Stimulated activated CD8-positive, alpha-beta memory T cell treated with anti-CD3 and anti-CD28 coated beads, Interleukin-7, amount 100 ng/mL, for 1 hour (primary cell): Measurements from ENCODE around the gene TTC12.
"Not testable (repeated sequence)": the region's sequence is repeated elsewhere in the genome, so short reads cannot be mapped to it uniquely, and the experiment has no call there.

Source experiments
- DNase-seq, 2 donors: peaks; one replicate each; pipeline ENCODE4 v3.0.0-alpha.2; 2020; ENCODE audit warnings: low read depth in 2 of 2

Gene TTC12

DNA sequence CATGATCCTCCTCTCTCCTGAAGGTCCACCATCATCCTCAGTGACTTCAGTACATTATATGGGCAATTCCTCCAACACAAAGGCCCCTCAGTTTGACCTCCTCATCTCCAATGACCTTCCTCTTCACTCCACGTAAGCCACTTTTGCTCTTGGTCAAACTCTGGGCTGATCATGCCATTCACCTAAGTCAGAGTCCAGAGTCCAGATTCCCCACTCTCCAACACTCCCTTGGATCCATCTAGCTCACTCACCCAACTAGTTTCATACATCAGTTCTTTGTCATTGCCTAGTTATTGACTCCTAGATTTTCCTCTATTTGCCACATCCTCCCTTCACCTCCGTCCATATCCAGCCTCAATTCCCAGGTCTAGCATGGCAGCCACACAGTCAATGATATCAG, 30.5 kb upstream of the TTC12 start:
- DNase-seq, result no peak

DNA sequence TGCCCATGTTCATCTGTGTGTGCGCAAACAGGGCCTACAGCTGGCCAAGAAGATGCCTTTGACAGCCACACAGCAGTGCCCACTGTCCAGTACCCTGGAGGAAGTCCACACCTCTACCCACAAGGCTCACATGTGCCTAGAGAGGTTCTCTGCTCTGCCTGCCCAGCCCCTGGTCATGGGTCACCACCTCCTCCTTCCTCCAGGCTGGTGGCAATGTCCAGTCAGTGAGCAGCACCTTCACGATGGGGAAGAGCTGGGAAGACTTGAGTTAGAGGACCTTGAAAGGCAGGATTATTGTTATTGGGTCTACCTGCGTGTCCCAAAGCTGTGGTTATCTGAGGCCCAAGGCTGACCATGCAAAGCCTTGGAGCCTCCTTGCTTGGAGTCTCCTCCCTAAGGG, 28.4 kb upstream of the TTC12 start:
- no peak for DNase-seq

DNA sequence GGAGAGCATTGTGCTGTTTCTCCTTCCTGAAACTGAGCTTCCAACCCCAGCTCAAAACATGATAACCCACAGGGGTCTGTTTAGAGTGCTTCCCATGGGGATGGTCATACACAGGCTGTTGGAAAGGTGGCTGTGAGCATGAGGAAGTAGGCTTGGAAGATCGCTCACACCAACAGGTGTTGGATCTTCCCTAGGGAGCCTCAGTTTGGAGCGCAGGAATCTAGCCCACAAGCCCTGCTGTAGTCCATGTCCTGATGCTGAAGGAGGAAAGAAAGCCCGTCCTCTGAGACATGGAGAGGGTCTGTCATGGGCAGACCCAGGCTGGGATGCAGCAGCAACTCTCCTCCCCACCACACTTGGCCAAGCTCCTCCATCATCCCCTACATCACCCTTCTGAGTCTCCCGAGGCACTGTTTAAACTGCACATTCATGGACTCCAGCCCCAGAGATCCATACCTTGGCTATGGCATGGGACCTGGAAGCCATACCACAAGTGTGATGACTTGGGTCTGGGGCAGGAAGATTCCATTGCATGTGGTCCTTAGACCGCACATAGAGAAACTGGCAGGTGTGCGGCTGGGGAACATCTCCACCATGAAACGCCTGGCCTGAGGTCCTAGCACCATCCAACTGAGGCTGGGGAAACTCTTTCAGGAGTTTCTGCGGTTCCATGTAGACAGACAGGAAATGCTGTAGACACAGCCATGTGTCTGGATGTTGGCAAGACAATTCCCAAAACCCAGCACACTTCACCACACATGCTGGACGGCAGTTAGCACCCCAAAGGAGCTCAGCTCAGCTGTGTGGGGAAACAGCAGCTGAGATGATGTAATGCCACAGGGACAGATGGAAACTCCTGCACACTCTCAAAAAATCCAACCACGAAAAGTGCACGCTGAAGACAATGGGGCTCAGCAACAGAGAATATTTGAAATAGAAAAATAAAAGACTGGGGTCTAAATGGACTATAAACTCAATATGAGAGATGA, 27.6 kb upstream of the TTC12 start:
- DNase-seq, result no peak

DNA sequence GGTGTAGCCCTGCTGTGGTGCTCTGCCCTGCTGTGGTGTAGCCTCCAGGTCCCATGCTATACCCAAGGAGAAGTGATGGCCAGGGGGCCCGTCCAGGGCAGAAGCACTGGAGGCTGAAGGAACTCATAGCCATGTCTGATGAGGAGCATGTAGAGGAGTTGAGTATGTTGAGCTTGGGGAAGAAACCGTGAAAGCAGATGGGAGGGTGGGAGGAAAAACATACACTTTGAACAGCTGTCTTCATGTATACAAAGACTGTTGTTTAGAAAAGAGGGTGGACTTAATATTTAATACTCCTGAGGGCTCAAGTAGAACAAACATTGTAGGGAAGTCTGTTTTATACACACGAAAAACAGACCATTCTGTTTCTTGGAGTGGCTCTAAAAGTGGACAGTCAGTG, 26.6 kb upstream of the TTC12 start:
- DNase-seq, result no peak

DNA sequence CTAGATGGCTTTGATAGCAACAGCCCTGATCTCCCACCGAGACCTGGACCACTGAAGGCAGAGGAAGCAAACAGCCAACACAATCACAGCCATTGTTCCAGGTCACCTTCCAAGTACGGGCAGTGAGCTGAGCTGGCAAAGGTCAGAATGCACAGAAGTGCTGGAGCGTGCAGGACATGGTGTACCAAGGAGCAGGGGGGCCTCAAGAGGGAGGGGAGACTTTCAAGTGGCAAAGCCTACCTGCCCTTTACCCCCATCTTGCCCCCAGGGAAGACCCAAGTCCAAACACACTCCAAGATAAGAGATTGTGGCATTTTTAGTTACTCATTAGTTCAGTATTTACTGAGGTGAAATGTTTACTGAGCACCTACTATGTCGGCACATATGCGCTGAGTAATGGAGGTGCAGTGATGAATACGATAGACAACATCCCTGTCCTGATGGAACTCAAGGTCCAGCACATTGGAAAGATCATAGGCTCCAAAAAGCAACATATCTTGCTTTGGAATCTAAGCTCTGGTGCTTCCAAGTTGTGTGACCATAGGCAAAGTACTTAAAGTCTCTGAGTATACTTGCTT, 26.0 kb upstream of the TTC12 start:
- DNase-seq, result no peak

DNA sequence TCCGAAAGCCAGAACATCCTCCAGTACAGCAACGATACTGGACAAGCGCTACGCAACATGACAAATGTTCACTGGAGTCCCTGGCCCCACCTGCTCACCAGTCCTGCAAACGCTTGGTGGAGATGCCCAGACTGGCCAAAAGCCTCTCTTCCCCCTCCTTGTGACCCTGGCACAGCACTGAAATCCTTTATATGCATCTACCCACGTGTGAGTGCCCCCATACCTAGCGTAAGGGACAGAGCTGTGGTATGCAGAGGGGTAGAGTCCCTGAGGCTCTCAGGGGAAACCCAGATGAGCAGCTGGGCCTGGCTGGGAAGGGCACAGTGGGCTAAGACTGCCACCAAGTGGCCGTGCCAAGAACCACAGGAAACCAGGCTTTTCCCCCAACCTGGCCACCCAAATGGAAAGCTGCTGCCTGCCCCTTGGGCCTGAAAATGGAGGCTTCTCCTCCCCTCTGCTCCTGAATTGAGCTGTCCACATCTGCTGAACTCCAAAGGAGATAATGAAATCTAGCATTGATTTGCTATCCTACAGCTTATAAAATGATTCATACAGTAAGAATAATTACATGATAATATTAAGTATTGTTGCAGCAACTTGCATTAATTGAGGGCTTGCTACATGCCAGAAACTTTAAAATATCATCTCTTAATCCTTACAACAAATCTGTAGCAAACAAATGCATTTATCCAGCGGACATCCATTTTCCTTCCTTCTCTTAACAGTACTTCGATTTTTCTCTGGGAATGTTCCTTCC, 24.8 kb upstream of the TTC12 start:
- peak in 1 of 2 donors; percentile 35 for DNase-seq

DNA sequence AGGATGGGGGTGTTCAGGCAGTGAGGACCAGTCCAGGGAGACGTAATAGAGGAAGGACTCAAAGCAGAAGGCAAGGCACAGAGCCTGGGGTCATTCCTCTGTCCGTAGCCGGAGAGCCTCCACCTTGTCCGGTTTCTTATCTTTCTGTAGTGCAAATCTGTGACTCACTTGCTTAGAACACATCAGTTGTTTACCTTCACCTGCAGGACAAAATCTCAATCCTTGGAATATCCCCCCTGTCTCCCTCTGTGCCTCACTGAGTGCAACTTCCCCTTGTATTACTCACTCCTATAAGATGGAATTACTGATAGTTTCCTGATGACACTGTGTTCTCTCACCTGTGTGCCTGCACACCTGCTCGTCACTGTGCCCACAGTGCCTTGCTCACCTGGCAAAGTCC, 20.4 kb upstream of the TTC12 start:
- DNase-seq, result no peak

DNA sequence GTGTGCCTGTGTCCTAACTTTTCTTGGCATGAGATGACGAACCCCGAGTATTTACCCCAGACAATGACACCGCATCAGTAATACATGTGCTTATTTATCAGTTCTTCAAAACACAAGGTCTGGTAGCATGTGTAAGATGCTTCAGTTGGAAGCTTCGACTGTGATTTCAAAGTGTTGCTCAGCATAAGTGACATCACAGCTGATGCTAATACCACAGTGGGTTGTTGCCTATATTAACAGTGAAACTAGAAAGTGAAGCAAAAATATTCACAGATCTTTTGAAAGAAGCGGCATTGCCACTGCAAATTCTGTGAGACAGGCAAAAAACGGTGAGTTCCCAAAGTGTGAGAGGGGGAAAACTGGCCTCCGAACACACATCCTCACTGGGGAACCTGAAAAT, 18.4 kb upstream of the TTC12 start:
- DNase-seq, result no peak

DNA sequence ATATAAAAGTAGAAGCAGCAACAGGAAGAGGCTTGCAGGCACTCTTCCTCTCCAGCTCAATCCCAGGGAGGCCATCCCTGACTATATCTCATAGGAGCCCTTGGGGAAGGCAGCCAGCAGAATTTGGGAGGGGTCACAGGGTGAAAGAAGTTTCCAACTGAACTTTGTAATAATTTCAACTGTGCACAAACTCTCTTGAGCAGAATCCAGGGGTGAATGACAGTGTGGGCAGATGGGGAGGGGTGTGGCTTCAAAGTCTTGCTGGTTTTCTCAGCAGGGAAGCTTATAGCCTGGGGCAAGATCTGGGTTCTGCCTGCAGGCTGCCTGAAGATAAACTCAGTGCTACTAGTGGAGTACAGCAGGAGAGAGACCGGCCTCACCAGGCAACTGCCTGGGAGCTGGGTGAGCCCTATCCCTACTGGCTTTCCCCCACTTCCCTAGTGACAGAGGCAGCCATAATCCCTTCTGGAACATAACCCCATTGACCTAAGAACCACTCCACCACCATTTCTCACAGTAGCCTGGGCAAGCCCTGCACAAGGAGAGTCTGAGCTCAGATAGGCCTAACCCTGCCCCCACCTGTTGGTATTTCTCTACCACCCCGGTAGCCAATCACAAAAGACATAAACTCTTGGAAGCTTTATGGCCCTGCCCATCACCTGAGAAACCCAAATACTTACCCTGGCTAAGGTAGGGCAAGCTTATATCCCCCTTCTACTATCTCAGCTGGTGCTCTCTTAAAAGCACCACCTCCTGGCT, 17.8 kb upstream of the TTC12 start:
- no peak for DNase-seq

DNA sequence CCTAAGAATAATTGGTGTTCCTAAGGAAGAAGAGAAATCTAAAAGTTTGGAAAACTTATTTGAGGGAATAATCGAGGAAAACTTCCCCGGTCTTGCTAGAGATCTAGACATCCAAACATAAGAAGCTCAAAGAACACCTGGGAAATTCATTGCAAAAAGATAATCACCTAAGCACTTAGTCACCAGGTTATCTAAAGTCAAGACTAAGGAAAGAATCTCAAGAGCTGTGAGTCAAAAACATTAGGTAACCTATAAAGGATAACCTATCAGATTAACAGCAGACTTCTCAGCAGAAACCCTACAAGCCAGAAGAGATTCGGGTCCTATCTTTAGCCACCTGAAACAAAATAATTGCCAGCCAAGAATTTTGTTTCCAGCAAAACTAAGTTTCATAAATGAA, 15.9 kb upstream of the TTC12 start:
- not testable (repeated sequence) for DNase-seq

DNA sequence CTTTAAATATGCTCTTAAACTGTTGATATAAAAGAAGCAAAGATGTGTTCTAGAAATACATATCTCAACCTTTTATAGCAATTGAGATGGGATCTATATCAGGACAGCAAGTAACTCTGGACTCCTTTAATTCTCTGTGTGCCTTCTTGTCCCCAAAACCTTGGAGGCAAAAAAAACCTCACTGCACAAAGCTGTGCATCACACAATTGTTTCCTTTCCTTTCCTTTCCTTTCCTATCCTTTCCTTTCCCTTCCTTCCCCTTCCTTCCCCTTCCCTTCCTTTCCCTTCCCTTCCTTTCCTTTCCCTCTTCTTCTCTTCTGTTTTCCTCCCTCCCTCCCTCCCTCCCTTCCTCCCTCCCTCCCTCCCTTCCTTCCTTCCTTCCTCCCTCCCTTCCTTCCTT, 9.5 kb upstream of the TTC12 start:
- DNase-seq, result no peak

DNA sequence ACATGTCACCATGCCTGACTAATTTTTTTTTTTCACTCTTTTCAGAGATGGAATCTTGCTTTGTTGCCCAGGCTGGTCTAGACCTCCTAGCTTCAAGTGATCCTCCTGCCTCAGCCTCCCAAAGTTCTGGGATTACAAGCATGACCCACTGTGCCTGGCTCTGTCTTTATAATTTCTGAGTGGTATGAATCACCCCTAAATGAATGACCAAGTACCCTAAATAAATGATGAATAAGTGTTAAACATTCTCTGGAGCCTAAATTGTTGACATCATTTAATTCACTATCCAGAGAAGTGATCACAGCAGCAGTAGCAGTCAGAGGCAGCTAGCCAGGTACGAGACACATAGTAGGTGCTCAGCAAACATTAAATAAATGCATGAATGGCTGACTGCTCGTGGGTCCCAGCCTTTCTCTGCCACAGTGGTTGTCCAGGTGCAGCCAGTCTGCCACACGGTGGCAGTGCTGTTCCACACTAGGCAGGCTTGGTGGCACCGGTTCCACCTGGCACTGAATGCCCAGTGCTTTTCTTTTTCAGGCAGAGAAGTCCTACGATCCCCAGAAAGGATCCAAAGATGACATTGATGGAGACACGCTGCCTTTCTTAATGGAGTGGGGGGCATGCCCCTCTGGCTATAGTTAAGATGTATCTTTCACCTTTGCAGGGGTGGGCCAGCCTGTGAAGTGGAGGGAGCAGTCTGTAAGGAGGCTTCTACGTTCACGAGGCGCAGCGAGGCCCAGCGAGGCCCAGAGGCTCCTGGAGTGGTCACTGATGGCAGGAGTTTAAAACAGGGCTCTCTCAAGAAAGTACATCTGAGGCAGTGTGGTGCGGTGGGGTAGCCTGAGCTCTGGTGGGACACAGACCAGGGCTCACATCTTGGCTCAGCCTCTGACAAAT, 8.7 kb upstream of the TTC12 start:
- peak; percentile 24 to 46 for DNase-seq

DNA sequence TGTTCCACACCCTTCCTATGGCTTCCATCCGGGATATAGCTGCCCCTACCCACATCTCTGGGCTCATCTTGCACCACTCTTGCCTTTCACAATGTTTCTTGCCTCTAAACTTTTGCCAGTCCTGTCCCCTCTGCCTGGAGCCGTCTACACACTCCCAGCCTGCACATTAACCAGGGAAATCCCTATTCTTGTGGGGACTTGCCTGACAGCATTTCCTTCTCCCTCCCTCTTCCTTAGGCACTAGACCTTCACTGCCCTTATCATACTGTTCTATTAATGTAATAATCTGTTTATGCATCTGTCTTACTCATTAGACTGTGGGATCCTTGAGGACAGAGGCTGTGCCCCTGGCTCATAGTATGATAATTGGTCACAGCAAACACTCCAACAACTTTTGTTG, 5.8 kb upstream of the TTC12 start:
- DNase-seq, result no peak

DNA sequence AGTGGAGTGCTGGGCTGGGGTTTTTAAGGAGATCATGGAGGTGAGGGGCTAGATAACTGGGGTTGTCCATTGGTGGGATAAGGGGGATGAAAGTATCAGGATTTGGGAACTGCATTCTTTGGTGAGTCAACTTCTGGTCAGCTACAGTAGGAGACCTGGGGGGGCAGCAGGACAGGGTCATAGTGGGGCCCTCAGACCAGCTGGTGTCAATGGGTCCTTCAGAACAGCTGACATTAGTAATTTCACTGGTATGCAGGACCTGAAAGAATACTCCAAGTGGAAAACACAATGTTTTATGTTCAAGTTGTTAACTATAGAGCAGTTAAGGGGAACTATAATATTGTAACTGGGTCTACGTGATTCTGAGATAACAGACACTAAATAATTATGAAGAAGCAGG, 2.8 kb upstream of the TTC12 start:
- no peak for DNase-seq

DNA sequence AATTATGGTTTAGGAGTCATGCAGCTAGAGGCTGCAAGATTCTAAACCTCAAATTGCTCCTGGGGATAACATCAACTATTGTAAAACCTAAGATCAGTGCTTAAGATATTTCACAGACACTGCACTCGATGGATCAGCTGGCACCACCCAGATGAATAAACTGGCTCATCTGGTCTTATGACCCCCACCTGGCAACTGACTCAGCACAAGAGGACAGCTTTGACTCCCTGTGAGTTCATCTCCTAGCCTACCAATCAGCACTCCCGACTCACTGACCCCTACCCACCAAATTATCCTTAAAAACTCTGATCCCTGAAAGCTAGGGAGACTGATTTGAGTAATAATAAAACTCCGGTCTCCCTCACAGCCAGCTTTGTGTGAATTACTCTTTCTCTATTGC, 782 bp upstream of the TTC12 start:
- no peak for DNase-seq

DNA sequence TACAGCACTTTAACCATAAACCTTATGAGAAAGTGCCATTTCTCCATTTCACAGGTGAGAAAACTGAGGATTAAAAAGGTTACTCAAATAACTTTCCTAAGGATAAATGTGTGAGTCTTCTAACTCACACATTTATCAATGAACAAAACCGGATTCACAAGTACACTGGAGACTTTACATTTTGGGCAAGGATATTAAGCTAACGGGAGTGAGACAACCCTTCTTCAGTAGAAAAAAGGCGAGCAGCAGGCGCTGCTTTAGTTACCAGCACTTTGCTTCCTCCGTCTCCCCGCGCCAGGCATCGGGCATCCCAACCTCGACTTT, 356 bp upstream of the TTC12 start:
- no peak for DNase-seq

DNA sequence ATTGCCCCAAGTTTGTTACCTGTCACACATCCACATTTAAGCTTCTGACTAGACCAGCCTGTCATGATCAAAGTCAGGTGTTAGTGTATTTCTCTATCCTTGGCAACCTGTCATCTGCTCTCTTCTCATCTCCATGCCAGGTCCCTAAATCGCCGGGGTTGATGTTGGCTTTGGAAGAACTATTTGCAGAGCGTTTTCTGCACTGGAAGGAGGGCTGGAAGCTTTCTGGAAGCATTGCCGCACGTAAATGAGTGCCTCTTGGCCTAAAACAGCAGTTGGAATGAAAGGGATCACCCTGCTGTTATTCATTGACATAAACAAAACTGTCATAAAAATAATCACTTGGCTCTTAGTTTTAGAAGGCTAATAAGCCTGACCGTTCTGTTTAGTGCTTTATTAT, 1.4 kb downstream of the TTC12 start:
- no peak for DNase-seq

DNA sequence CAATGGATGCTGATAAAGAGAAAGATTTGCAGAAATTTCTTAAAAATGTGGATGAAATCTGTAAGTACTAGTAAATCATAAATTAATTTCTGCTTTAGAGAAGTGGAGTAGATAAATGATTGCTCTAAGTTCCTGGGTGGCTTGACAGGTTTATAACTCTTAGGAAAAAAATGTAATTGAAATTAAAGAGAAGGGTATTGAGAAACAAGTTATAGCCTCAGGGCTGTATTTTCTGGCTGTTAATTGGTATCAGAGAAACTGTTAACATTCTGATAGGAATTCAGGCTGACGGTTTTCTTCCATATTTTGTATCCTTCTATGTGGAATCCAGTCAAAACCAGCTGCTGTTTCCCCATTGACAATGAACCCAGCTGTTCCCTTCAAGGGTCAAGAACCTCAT, 1.9 kb downstream of the TTC12 start:
- no peak for DNase-seq

DNA sequence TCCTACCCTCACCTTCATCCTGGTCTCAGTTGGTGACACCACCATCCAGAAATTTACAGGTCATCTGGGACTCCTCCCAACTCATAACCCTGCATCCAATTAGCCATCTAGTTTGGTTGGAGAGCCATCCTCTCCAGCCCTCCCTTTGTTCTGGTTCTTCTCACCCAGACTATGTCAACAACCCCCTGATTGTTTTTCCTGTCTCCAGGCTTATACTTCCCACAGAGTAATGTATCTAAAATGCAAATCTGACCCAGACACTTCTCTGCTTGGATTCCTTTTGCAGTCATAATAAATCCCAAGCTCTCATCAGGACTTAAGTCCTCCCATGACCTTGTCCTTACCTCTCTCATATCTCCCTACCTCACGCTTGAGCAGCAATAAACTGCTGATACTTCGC, 3.0 kb downstream of the TTC12 start:
- DNase-seq, result no peak

DNA sequence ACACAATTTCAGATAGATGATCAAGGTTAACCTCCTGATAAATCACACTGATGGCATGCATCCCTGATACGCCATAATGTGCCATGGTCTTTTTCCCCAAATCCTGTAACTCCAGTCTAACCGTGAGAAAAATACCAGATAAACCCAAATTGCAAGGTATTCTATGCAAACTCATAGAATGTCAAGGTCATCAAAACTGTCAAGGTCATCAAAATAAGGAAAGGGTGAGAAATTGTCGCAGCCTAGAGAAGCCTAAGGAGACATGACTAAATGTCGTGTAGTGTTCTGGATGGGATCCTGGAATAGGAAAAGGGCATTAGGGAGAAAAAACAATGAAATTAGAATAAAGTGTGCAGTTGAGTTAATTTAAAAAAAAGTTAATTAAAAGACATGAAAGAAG, 4.7 kb downstream of the TTC12 start:
- no peak for DNase-seq

DNA sequence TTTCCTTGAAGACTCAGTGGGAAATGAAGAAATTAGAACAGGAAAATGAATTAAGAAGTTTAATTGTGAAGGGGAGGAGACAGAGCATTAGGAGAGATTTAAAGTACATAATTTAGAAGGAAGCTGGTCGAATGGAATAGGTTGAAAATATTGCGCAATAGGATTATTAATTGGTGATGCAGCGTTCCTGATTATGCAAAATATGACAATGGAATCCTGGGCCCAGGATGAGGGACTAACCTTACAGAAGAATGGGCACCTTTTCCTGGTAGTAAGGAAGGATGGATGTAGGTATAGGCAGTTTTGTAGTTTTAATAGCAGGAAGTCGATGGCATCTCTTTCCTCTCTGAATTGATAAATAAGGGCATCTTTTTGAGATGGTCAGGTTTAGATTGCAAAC, 7.8 kb downstream of the TTC12 start:
- no peak for DNase-seq
